Esophagus muscularis mucosa (tissue), 4 donors: Measurements from ENCODE around the gene PIK3R2.

Source experiments
- CTCF ChIP-seq, 3 experiments: fragments of 200-600 bp in 2 of 3; fragments of 450-650 bp in 1 of 3; sonication (generic) in 2 of 3; IDR thresholded peaks; one replicate each; pipeline ENCODE4 v1.5.1; 2017 to 2019; ENCODE audit warnings: antibody characterized with exemption in 3 of 3, mild to moderate bottlenecking in 2 of 3, moderate library complexity in 1 of 3
- EP300 ChIP-seq: sonication (generic); formaldehyde crosslinking; IDR thresholded peaks from one replicate; pipeline ENCODE4 v1.6.1; 2017; ENCODE audit warnings: antibody characterized with exemption
- POLR2A ChIP-seq: fragments of 450-650 bp; IDR thresholded peaks from one replicate; pipeline ENCODE4 v1.6.1; 2017; ENCODE audit warnings: antibody characterized with exemption, moderate library complexity, mild to moderate bottlenecking, low read depth

GRCh38 chr19:18122860-18123795 is 29.8 kb upstream of the PIK3R2 start:
- no peak for TF ChIP-seq CTCF (IDR thresholded peaks at IDR 0.05)
- no peak for TF ChIP-seq EP300
- no peak for TF ChIP-seq POLR2A
